Naive B cell (primary cell): Measurements from ENCODE around the gene EDNRB. TPM values are rescaled to one million over a fixed set of nuclear protein-coding genes. Genes with fewer than 3 reads are reported as not detected.
"Not testable (repeated sequence)": the region's sequence is repeated elsewhere in the genome, so short reads cannot be mapped to it uniquely, and the experiment has no call there.

Experiments used
- ATAC-seq, 2 donors: fragments of 150-1000 bp; cut with Tn5 transposase; 2 replicates each; pipeline ENCODE4 v1.10.0; 2021; ENCODE audit warnings: low read depth in 2 of 2, mild to moderate bottlenecking in 2 of 2, moderate library complexity in 2 of 2
- DNase-seq: peaks from one replicate; pipeline ENCODE4 v3.0.0; 2022
- H3K27ac Mint-ChIP-seq, 6 donors: one replicate each; pipeline ENCODE4 v1.8.0; 2020 to 2022; ENCODE audit warnings: mild to moderate bottlenecking in 6 of 6, mixed read lengths in 6 of 6, moderate library complexity in 5 of 6, inconsistent platforms in 2 of 6
- H3K27me3 Mint-ChIP-seq, 3 donors: one replicate each; pipeline ENCODE4 v1.8.0; 2021 to 2022; ENCODE audit warnings: mixed read lengths in 3 of 3, mild to moderate bottlenecking in 1 of 3
- H3K36me3 Mint-ChIP-seq, 2 donors: one replicate each; pipeline ENCODE4 v1.8.0; 2020 to 2022; ENCODE audit warnings: mixed read lengths in 2 of 2, inconsistent platforms in 1 of 2, mild to moderate bottlenecking in 1 of 2
- H3K4me1 Mint-ChIP-seq, 3 donors: one replicate each; pipeline ENCODE4 v1.8.0; 2020 to 2022; ENCODE audit warnings: mixed read lengths in 3 of 3, inconsistent platforms in 1 of 3, mild to moderate bottlenecking in 1 of 3, moderate library complexity in 1 of 3
- H3K4me3 Mint-ChIP-seq, 8 donors: one replicate each; pipeline ENCODE4 v1.8.0; 2020 to 2022; ENCODE audit warnings: mild to moderate bottlenecking in 8 of 8, mixed read lengths in 8 of 8, moderate library complexity in 8 of 8, inconsistent platforms in 2 of 8
- H3K9me3 Mint-ChIP-seq, 7 donors: one replicate each; pipeline ENCODE4 v1.8.0; 2020 to 2022; ENCODE audit warnings: mixed read lengths in 7 of 7, mild to moderate bottlenecking in 5 of 7, inconsistent platforms in 2 of 7, moderate library complexity in 1 of 7
- polyA plus RNA-seq, 6 donors: library from polyadenylated mRNA; unstranded; fragments of 300-500 nt; fragmentation: Illumina TruSeq; gene quantifications; one replicate each; pipeline ENCODE4 v1.2.3, GENCODE V29; 2021; ENCODE audit warnings: low read depth in 6 of 6

Gene EDNRB
- polyA plus RNA-seq, result not detected

DNA sequence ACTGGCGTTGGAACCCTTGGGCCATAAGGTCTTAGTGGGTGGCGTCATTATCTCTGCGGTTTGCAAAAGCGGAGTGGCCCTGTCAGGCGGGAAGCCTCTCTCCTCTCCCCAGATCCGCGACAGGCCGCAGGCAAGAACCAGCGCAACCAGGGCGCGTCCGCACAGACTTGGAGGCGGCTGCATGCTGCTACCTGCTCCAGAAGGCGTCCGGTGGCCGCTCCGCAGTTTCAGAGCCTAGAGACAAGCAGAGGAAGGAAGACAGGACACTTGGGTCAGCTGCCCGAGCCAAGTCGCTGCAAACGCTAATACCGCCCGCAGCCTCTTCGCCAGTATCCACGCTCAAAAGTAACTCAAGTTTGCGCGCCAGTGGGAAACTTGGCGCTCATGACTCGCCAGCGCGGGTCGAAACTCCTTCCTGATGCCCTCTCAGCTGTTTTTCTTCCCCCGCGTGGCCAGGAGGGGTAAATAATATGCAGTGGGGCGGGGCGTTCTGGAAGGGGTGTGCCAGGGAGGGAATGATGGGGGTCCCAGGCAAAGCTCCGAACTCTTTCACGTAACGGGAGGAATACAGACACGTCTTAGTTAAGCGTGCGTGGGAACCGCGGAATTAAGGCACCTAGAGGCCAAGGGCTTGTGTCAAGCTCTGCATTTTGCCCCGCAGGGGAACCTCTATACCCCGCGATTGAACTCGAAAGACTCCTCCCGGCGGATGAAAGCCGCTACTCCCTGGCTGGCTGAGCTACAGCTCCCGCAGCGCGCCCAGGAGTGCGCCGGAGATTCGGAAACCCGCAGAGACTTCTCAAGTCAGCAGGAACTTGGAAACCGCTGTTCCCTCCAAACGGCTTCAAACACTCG lies at the start of gene EDNRB:
Gene EDNRB (minus strand): TSS at position 441 of the 855 bp plus-strand sequence. CDS start 258 bp downstream, at position 183.
- Mint-ChIP-seq H3K36me3 (no peaks in the 10 kb centered on the region), H3K27me3 (peaks cover 12 to 29% (median 13%) of the 10 kb centered on the region in 3 donors), H3K27ac (peak within 1 kb of the TSS in 1 of 6 donors; percentile 51), H3K4me3 (peak within 1 kb of the TSS in 4 of 8 donors; percentile 21 to 85 (median 44)), H3K9me3 (peaks cover 0 to 2% (median 0%) of the 10 kb centered on the region in 7 donors), H3K4me1 (no peaks in the 10 kb centered on the region)
- ATAC-seq, result no peak
- DNase-seq, result no peak

DNA sequence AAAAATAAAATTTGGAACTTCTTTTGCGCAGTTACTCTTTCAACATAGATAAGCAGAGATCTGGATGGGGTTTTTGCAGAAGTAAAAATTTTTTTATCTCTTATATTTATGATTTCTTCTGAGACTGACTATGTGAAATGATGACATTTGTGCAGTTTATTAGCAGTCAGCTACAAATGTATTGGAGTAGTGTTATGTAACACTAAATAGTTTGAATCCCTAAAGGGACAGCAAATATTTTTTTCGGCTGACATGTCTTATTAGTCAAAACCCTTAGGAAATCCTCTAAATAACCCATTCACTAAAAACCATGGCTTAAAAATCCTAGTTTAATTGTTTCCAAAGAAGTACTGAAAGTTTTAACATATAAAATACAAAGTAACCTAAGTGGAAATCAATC lies 48.0 kb upstream of the EDNRB start:
- no peak for DNase-seq
- Mint-ChIP-seq H3K36me3 (no peaks in the 10 kb centered on the region), H3K27ac (no peak overlapping the region), H3K9me3 (peaks cover 0 to 12% (median 1%) of the 10 kb centered on the region in 7 donors), H3K4me1 (no peaks in the 10 kb centered on the region), H3K27me3 (no peaks in the 10 kb centered on the region), H3K4me3 (no peak overlapping the region)
- no peak for ATAC-seq

DNA sequence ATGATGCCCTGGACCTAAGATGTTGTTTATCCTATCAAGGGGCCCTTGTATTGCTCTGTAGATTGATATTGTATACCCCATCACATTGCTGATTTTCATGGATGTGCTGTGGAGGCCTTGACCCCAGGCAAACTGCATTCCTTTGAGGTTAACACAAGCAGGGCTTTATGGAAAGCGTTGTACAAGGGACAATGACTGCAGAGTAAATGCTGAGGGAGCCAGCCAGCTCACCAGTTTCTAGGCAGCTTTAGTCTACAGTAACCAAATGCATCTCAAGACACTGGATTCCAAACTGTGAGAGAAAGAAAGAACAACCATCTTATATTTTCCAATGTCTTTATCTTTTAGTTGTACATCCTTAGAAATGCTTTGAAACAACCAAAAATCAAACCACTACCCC lies 34.1 kb upstream of the EDNRB start:
- Mint-ChIP-seq H3K9me3 (peaks cover 0 to 3% (median 0%) of the 10 kb centered on the region in 7 donors), H3K27ac (no peak overlapping the region), H3K27me3 (peaks cover 0 to 6% (median 0%) of the 10 kb centered on the region in 3 donors), H3K4me1 (no peaks in the 10 kb centered on the region), H3K4me3 (no peak overlapping the region), H3K36me3 (no peaks in the 10 kb centered on the region)
- DNase-seq (no peak), ATAC-seq (no peak)

DNA sequence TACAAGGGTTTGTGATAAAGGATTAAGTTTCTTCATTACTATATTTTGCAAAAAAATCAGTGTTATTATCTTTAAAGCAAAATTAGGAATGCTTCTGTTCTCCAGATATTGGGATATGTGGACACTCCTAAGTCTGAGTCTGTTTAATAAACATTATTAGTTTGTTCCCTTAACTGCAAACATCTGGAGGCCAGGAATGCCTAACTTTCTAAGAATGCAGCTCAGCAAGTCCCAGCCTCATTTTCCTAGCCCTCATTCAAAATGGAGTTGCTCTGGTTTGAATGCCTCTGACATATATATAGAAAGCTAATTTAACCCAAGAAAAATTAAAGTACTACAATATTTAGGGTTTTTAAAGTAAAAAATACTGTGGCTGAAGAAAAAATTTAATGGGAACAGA lies 33.6 kb upstream of the EDNRB start:
- Mint-ChIP-seq H3K27ac (no peak overlapping the region), H3K36me3 (no peaks in the 10 kb centered on the region), H3K9me3 (peaks cover 0 to 3% (median 0%) of the 10 kb centered on the region in 7 donors), H3K27me3 (peaks cover 0 to 6% (median 0%) of the 10 kb centered on the region in 3 donors), H3K4me3 (no peak overlapping the region), H3K4me1 (no peaks in the 10 kb centered on the region)
- DNase-seq (no peak), ATAC-seq (no peak)

DNA sequence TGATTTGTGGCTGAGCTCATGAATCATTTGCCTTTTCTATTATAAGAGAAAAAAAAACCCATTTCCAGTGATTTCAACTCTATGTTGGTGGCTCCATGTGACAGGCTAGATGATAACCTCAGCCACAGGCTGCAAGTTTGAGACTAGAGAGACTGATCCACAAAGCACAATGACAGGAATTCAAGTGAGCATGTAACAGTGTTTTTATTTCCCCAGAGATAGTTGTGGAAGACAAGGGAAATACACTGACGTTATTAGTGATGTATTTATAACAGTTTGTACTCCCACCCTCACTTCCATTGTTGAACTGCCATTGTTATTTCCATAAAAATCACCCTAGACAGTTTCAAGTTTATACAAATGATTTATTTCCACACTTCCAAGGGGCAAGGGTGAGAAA lies 27.9 kb upstream of the EDNRB start:
- Mint-ChIP-seq H3K4me1 (no peaks in the 10 kb centered on the region), H3K4me3 (no peak overlapping the region), H3K27me3 (peaks cover 0 to 6% (median 3%) of the 10 kb centered on the region in 3 donors), H3K36me3 (no peaks in the 10 kb centered on the region), H3K27ac (no peak overlapping the region), H3K9me3 (no peaks in the 10 kb centered on the region)
- ATAC-seq (no peak), DNase-seq (no peak)

DNA sequence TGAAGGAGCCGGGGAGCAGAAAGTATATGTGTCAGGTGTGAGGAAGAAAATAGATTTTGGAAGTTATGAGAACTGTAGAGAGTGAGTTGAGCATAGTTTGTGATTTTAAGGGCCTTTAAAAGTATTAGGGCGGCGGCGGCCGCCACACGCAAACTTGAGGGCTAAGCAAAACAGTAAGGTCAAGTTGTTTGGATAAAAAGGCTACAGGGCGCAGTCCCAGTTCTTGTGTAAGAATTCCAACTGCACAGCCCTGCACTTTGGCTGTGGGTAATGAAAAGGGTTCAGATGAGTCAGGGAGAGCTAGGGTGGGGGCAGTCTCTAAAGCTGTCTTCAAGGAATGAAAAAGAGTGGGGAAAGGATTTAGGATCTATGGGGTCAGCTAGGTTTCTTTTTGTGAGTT lies 16.4 kb upstream of the EDNRB start:
- H3K27ac Mint-ChIP-seq, H3K4me1 Mint-ChIP-seq: not testable (repeated sequence)

DNA sequence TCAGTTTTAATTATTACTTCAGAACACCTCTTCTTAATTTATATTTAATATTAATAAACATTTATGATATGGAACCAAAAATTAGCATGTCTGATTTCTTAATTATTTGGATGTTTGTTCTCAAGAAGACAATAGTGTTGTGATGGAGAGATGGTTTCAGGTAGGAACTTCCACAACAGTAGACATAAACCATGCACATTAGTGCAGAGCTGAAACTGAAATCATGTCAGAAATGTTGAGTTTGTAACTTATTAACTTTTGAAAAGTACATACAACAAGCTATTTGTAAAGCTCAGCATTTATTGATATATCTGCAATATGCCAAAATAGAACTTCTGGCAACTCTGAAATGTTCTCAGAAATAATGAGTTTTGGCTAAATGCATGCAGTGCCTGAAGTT lies 11.8 kb upstream of the EDNRB start:
- Mint-ChIP-seq H3K27me3 (peaks cover 0 to 22% (median 12%) of the 10 kb centered on the region in 3 donors), H3K27ac (no peak overlapping the region), H3K36me3 (no peaks in the 10 kb centered on the region), H3K4me1 (no peaks in the 10 kb centered on the region), H3K4me3 (no peak overlapping the region), H3K9me3 (peaks cover 0 to 3% (median 0%) of the 10 kb centered on the region in 7 donors)
- ATAC-seq (no peak), DNase-seq (no peak)

More for the DNA sequence above, 16.4 kb upstream of the EDNRB start:
- H3K9me3 Mint-ChIP-seq, ATAC-seq, DNase-seq, H3K4me3 Mint-ChIP-seq, H3K36me3 Mint-ChIP-seq: not testable (repeated sequence)
- peaks cover 0 to 17% (median 12%) of the 10 kb centered on the region in 3 donors for H3K27me3 Mint-ChIP-seq

DNA sequence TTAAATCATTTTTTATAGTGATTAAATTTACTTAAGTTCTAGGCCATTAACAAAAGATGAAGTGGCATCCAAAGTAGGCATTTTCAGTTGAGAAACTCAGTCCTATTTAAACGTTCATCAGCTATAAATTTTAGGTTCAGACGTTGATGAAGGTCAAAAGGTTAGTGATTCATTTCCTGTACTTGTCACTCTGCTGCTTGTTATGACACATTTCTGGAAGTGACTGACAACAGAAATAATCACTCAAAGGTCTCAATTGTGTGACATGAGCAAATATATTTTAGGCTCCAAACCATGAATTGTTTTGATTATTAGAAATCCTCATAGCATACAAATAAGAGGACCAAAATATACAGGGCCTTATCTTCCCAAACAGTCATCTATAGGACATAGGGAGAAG lies 10.3 kb upstream of the EDNRB start:
- Mint-ChIP-seq H3K36me3 (no peaks in the 10 kb centered on the region), H3K4me1 (no peaks in the 10 kb centered on the region), H3K27me3 (peaks cover 4 to 22% (median 16%) of the 10 kb centered on the region in 3 donors), H3K9me3 (peaks cover 0 to 3% (median 0%) of the 10 kb centered on the region in 7 donors), H3K4me3 (no peak overlapping the region), H3K27ac (no peak overlapping the region)
- no peak for DNase-seq
- no peak for ATAC-seq

DNA sequence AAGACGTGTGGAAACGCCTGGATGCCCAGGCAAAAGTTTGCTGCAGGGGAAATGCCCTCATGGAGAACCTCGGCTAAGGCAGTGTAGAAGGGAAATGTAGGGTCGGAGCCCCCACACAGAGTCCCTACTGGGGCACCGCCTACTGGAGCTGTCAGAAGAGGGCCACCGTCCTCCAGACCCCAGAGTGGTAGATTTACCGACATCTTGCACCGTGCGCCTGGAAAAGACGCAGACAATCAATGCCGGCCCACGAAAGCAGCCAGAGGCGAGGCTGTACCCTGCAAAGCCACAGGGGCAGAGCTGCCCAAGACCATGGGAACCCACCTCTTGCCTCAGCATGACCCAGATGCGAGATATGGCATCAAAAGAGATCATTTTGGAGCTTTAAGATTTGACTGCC lies 7.0 kb upstream of the EDNRB start:
- H3K36me3 Mint-ChIP-seq, result no peaks in the 10 kb centered on the region
- H3K27me3 Mint-ChIP-seq, result peaks cover 4 to 28% (median 16%) of the 10 kb centered on the region in 3 donors
- no peak overlapping the region for H3K4me3 Mint-ChIP-seq
- H3K27ac Mint-ChIP-seq, result no peak overlapping the region
- DNase-seq, result no peak
- ATAC-seq, result no peak
- no peaks in the 10 kb centered on the region for H3K4me1 Mint-ChIP-seq
- H3K9me3 Mint-ChIP-seq, result peaks cover 0 to 3% (median 0%) of the 10 kb centered on the region in 7 donors

DNA sequence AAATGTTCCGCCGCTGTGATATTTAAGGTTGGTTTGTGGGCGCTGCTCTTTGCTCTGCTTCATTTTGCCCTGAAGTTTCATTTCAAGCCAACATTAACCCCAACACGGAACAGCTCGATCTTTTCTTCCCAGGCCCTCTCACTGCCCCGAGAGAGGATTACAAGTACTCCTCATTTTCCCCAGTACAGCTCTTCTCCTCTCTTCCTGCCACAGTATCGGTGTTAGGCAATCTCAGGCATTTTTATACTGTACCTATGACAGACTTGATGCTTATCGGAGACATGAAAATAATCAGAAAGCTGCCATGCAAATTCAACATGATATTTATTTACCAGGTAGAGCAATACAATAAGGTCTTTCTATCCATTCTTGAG lies 1.3 kb upstream of the EDNRB start:
- DNase-seq (no peak), ATAC-seq (no peak)
- peaks cover 0 to 4% (median 0%) of the 10 kb centered on the region in 7 donors for H3K9me3 Mint-ChIP-seq
- H3K27ac Mint-ChIP-seq, result no peak overlapping the region
- H3K27me3 Mint-ChIP-seq, result peaks cover 13 to 32% (median 16%) of the 10 kb centered on the region in 3 donors
- H3K4me1 Mint-ChIP-seq, result no peaks in the 10 kb centered on the region
- H3K4me3 Mint-ChIP-seq, result no peak overlapping the region
- H3K36me3 Mint-ChIP-seq, result no peaks in the 10 kb centered on the region

DNA sequence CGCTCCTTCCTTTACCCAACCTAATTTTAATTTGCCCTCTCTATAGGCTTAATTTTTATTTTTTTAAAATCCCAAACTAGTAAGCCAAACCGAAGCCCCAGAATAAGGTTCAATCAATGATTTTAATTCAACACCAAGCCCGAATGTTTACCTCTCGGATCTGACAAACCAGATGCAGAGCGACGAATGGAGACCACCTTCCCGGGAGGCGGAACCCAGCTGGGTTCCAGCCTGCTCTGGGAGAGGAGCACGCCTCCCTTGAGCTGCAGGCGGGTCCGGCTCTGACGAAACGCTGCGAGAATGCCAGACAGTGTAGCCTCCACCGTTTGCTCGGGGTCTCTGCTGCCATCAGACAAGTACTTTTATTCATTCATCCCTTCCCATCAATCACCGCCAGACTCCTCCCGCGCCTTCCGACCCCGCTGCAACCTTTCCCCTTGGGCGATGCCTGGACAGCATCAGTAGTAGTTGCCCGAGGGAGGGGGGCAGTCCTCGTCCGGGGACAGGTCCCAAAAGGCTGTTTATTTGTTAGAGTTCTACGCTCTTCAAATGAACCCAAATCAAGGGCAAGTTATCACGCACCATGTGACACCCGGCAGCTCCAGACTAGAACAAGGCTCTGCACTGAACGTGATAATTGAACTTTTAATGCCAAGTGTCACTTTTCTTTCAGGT lies 752 bp upstream of the EDNRB start:
- peaks cover 13 to 29% (median 16%) of the 10 kb centered on the region in 3 donors for H3K27me3 Mint-ChIP-seq
- peaks cover 0 to 2% (median 0%) of the 10 kb centered on the region in 7 donors for H3K9me3 Mint-ChIP-seq
- no peak for DNase-seq
- ATAC-seq, result no peak
- peak overlapping the region in 1 of 6 donors; percentile 51 for H3K27ac Mint-ChIP-seq
- no peaks in the 10 kb centered on the region for H3K36me3 Mint-ChIP-seq
- no peaks in the 10 kb centered on the region for H3K4me1 Mint-ChIP-seq
- peak overlapping the region in 1 of 8 donors; percentile 30 for H3K4me3 Mint-ChIP-seq

DNA sequence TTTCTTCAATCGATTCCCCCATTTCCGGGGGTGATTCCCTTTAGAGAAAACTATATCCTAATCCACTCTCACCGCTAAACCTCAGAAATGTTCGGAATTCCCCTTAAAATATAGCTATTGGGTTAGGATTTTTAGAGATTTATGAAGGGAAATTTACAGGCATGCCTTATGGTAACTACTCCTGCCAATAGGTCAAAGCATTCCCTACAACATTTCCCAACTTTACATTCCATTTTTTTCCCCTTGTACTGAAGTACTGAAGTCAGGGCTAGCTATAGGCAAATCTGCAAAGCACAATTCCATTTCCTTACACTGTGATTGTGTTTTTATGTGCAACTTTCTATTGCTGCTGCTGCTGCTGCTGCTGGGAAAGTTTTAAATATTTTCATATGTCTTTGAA lies 2.1 kb downstream of the EDNRB start:
- ATAC-seq, result no peak
- no peak for DNase-seq
- H3K4me3 Mint-ChIP-seq, result no peak overlapping the region

DNA sequence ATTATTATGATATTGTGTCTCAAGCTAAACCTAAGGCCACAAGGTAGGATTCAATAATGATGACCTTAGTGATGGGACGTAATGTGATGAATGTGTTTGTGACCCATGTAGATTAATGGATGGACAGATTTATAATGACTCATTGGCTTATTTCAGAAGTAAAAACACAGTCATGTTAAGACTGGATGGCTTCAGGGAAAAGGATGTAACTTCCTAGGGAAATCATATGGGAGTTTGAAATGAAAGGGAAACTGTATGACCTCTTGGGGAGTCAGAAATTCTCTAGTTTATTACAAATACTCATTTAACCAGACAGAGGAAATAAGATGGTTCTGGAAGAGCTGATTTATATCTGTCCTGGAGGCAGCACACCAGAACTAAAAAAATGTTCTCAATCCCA lies 2.9 kb downstream of the EDNRB start:
- Mint-ChIP-seq H3K27me3 (peaks cover 7 to 29% (median 12%) of the 10 kb centered on the region in 3 donors), H3K4me1 (no peaks in the 10 kb centered on the region), H3K36me3 (no peaks in the 10 kb centered on the region), H3K27ac (no peak overlapping the region), H3K4me3 (no peak overlapping the region), H3K9me3 (peaks cover 0 to 2% (median 0%) of the 10 kb centered on the region in 7 donors)
- no peak for ATAC-seq
- no peak for DNase-seq

More for the DNA sequence above, 2.1 kb downstream of the EDNRB start:
- Mint-ChIP-seq H3K27me3 (peaks cover 7 to 29% (median 12%) of the 10 kb centered on the region in 3 donors), H3K4me1 (no peaks in the 10 kb centered on the region), H3K36me3 (no peaks in the 10 kb centered on the region), H3K27ac (no peak overlapping the region), H3K9me3 (peaks cover 0 to 2% (median 0%) of the 10 kb centered on the region in 7 donors)

DNA sequence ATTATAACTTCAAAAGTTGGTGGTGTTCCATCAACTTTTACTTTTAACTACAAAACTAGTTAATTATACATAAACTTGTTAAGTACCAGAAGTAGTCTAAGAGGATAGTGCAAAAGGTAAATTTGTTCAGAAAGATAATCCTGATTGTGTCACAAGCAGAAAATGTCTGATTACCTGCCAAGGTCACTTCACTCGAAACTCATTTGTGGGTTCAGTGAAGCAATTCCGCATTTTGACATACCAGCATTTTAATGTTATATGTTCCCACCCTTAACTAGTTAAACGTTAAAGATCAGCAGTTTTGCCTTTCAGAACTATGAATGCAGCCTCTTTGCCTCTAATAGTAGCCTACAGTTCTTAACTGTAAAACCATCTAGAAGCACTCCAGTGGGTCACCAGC lies 5.6 kb downstream of the EDNRB start:
- Mint-ChIP-seq H3K27me3 (peaks cover 7 to 22% (median 12%) of the 10 kb centered on the region in 3 donors), H3K27ac (no peak overlapping the region), H3K9me3 (no peaks in the 10 kb centered on the region), H3K4me1 (no peaks in the 10 kb centered on the region), H3K4me3 (no peak overlapping the region), H3K36me3 (no peaks in the 10 kb centered on the region)
- no peak for ATAC-seq
- DNase-seq, result no peak
